ENCODE results near the gene CTDSPL. TPM values are rescaled to one million over a fixed set of nuclear protein-coding genes. Genes with fewer than 3 reads are reported as not detected.

Gene CTDSPL
- total RNA-seq, 1 experiment from 2014 or later = 6.1 TPM

DNA sequence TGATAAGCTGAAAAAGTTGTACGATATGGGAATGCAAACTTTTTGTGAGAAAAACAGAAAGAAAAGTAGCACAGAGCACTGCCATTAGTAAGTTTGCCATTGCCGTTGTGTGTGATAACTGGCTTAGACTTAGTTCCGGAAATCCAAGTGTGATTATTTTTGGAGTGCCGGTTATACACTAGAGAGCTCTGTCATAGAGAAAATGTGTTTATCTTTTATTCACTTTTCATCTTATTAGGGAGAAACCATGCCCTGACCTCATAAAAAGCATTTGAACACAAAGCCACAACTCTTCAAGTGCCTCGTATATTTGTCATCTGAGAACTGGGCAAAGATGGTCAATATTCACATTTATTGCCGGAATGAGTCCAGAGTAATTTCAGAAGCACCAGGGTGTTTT lies 36.1 kb downstream of the CTDSPL start:
- intact Hi-C loops (cut with micrococcal nuclease) = no loop called here
- no peak overlapping the region for H2AFZ ChIP-seq (ENCODE audit: low read length)
- no peaks in the 10 kb centered on the region for H3K79me2 ChIP-seq (ENCODE audit: low read length)

DNA sequence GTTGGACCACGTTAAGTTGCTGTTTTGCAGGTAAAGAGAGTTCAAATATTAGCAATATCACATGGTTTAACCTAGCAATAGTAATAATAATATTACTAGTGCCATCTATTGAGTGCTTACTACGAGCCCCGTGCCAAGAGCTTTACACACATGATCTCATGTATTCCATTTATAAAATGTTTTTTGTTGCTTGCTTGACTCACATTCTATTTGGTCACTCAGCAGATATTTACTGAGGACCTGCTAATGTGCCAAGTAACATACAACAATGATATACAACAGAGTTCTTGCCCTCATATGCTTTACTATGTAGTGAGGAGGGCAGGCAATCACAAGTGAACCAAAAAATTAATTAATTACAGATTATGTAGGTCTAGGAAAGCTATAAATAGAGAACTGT lies 36.7 kb downstream of the CTDSPL start:
- TF ChIP-seq, protein P1, sequence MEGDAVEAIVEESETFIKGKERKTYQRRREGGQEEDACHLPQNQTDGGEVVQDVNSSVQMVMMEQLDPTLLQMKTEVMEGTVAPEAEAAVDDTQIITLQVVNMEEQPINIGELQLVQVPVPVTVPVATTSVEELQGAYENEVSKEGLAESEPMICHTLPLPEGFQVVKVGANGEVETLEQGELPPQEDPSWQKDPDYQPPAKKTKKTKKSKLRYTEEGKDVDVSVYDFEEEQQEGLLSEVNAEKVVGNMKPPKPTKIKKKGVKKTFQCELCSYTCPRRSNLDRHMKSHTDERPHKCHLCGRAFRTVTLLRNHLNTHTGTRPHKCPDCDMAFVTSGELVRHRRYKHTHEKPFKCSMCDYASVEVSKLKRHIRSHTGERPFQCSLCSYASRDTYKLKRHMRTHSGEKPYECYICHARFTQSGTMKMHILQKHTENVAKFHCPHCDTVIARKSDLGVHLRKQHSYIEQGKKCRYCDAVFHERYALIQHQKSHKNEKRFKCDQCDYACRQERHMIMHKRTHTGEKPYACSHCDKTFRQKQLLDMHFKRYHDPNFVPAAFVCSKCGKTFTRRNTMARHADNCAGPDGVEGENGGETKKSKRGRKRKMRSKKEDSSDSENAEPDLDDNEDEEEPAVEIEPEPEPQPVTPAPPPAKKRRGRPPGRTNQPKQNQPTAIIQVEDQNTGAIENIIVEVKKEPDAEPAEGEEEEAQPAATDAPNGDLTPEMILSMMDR (conservative IDR thresholded peaks at IDR 0.05; ENCODE audit: low read depth, low read length) = no peak
- no peak for TF ChIP-seq EZH2phosphoT487 (IDR thresholded peaks at IDR 0.05; ENCODE audit: borderline replicate concordance, low read length)
- no peak for TF ChIP-seq EZH2 (IDR thresholded peaks at IDR 0.05; ENCODE audit: low read length, unreplicated experiment)
- no TSS peak for BruUV-seq (replicated peaks)
- no peak overlapping the region for H3K9ac ChIP-seq (ENCODE audit: low read length)
- DNase-seq = no peak
- no peak overlapping the region for H3K4me2 ChIP-seq (ENCODE audit: low read length)
- peaks cover 10% of the 10 kb centered on the region; the same call in 1 of the 2 replicates for H3K27me3 ChIP-seq (ENCODE audit: low read length)
- no peak overlapping the region for H2AFZ ChIP-seq (ENCODE audit: low read length)
- POLR2A ChIA-PET (ENCODE audit: unreplicated experiment) = interaction anchor here (0.6 kb wide), 1 partner anchor 200 kb away, joined by 7 read pairs; no protein-coding TSS in a partner anchor
- H3K9me2 ChIP-seq (replicated peaks; ENCODE audit: low read length) = no peaks in the 10 kb centered on the region
- ATAC-seq = no peak
- no peaks in the 10 kb centered on the region for H3K36me3 ChIP-seq (ENCODE audit: low read depth, low read length)
- H3K79me2 ChIP-seq (ENCODE audit: low read length) = no peaks in the 10 kb centered on the region
- H4K20me1 ChIP-seq (ENCODE audit: low read length) = no peaks in the 10 kb centered on the region
- H3K9me3 ChIP-seq (ENCODE audit: low read length) = no peaks in the 10 kb centered on the region
- H3F3A ChIP-seq (ENCODE audit: low read length, unreplicated experiment) = no peaks in the 10 kb centered on the region
- no peak overlapping the region for H3K4me3 ChIP-seq (ENCODE audit: low read length)
- CTCF ChIA-PET = no interaction called here
- intact Hi-C loops (cut with micrococcal nuclease) = no loop called here
- no peak overlapping the region for H3K27ac ChIP-seq (ENCODE audit: low read length)
- H3K4me1 ChIP-seq (ENCODE audit: insufficient read depth, low read length) = peaks cover 1% of the 10 kb centered on the region; the same call in 1 of the 2 replicates

More for the DNA sequence above, 36.1 kb downstream of the CTDSPL start:
- ChIA-PET POLR2A (ENCODE audit: unreplicated experiment) (no interaction called here), CTCF (no interaction called here)
- Histone ChIP-seq H3K9me3 (ENCODE audit: low read length) (no peaks in the 10 kb centered on the region), H3K27ac (ENCODE audit: low read length) (no peak overlapping the region), H3K9me2 (replicated peaks; ENCODE audit: low read length) (no peaks in the 10 kb centered on the region), H3K4me2 (ENCODE audit: low read length) (no peak overlapping the region), H3K4me1 (ENCODE audit: insufficient read depth, low read length) (peaks cover 4% of the 10 kb centered on the region; the same call in 1 of the 2 replicates), H3K36me3 (ENCODE audit: low read depth, low read length) (no peaks in the 10 kb centered on the region), H3K4me3 (ENCODE audit: low read length) (no peak overlapping the region), H3K9ac (ENCODE audit: low read length) (no peak overlapping the region), H4K20me1 (ENCODE audit: low read length) (no peaks in the 10 kb centered on the region), H3F3A (ENCODE audit: low read length, unreplicated experiment) (no peaks in the 10 kb centered on the region), H3K27me3 (ENCODE audit: low read length) (peaks cover 10% of the 10 kb centered on the region; the same call in 1 of the 2 replicates)
- no peak for TF ChIP-seq EZH2 (IDR thresholded peaks at IDR 0.05; ENCODE audit: low read length, unreplicated experiment)
- TF ChIP-seq, protein P1 (conservative IDR thresholded peaks at IDR 0.05; ENCODE audit: low read depth, low read length) = no peak
- no peak for TF ChIP-seq EZH2phosphoT487 (IDR thresholded peaks at IDR 0.05; ENCODE audit: borderline replicate concordance, low read length)
- BruUV-seq (replicated peaks) = no TSS peak
- ATAC-seq (no peak), DNase-seq (no peak)

DNA sequence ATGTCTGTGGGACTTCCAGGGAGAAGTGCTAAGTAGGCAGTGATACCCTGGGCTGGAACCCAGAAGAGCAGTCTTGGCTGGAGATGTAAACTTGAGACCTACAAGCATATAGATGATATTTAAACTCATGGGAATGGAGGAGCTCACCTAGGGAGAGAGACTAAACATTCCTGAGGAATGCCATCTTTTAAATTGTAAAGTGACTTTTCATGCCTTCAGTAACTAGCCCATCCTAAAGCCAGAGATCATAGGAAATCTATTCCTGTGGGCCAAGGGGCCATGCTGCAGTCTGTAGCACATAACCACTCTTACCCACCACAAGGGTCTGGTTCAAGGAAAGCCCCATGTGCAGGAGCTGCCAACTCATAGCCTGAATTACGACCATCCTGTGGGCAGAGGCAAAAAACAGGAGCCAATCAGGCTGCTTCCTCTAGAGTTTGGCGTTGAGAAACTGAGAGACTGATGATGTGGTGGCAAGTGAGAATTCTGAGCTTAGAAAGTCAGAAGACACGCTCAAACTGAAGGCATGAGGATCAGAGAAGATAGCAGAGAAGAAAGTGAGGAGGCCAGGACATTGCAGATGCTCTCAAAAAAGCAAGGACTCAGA lies 37.5 kb downstream of the CTDSPL start:
- H3K4me3 ChIP-seq (ENCODE audit: low read length) = no peak overlapping the region
- H3K9me2 ChIP-seq (replicated peaks; ENCODE audit: low read length) = no peaks in the 10 kb centered on the region
- CTCF ChIA-PET = no interaction called here
- ATAC-seq (no peak), DNase-seq (no peak)
- no peaks in the 10 kb centered on the region for H3K9me3 ChIP-seq (ENCODE audit: low read length)
- no peaks in the 10 kb centered on the region for H3K79me2 ChIP-seq (ENCODE audit: low read length)
- no peaks in the 10 kb centered on the region for H3K36me3 ChIP-seq (ENCODE audit: low read depth, low read length)
- TF ChIP-seq EZH2 (IDR thresholded peaks at IDR 0.05; ENCODE audit: low read length, unreplicated experiment) (no peak), EZH2phosphoT487 (IDR thresholded peaks at IDR 0.05; ENCODE audit: borderline replicate concordance, low read length) (no peak)
- TF ChIP-seq, protein P1 (conservative IDR thresholded peaks at IDR 0.05; ENCODE audit: low read depth, low read length) = no peak
- no peak overlapping the region for H3K4me2 ChIP-seq (ENCODE audit: low read length)
- POLR2A ChIA-PET (ENCODE audit: unreplicated experiment) = interaction anchor here (0.6 kb wide), 1 partner anchor 199 kb away, joined by 7 read pairs; no protein-coding TSS in a partner anchor
- BruUV-seq (replicated peaks) = no TSS peak
- H3K27ac ChIP-seq (ENCODE audit: low read length) = no peak overlapping the region
- H2AFZ ChIP-seq (ENCODE audit: low read length) = no peak overlapping the region
- H3K9ac ChIP-seq (ENCODE audit: low read length) = no peak overlapping the region
- H4K20me1 ChIP-seq (ENCODE audit: low read length) = no peaks in the 10 kb centered on the region
- no peaks in the 10 kb centered on the region for H3K4me1 ChIP-seq (ENCODE audit: insufficient read depth, low read length)
- no peaks in the 10 kb centered on the region for H3F3A ChIP-seq (ENCODE audit: low read length, unreplicated experiment)
- intact Hi-C loops (cut with micrococcal nuclease) = no loop called here
- peaks cover 10% of the 10 kb centered on the region; the same call in 1 of the 2 replicates for H3K27me3 ChIP-seq (ENCODE audit: low read length)
